Measurements from ENCODE around the gene ARMH1.

Gene ARMH1

GRCh38 chr1:44678626-44679025 is 4.1 kb downstream of the ARMH1 start:
- Histone ChIP-seq H3K4me1 (ENCODE audit: control insufficient read depth, insufficient read depth, low read length) (no peaks in the 10 kb centered on the region), H3K9me3 (ENCODE audit: control insufficient read depth, insufficient read depth, low read depth, low read length) (no peaks in the 10 kb centered on the region), H3K4me3 (ENCODE audit: low read depth, low read length) (no peak overlapping the region), H3K36me3 (ENCODE audit: control insufficient read depth in 2 of 2, insufficient read depth in 1 of 2, low read length in 2 of 2) (no peaks in the 10 kb centered on the region), H3K27ac (ENCODE audit: extremely low read depth, low read depth, low read length) (no peak overlapping the region)
- ChIA-PET CTCF (interaction anchor here (1.1 to 1.2 kb wide), 3 partner anchors 16 to 24 kb away, joined by 3 read pairs; no protein-coding TSS in a partner anchor), POLR2A (no interaction called here)
- TF ChIP-seq FEZF1 (tag by site-specific recombination; IDR thresholded peaks at IDR 0.05): no peak
- TF ChIP-seq ATF2 (tag by site-specific recombination; IDR thresholded peaks at IDR 0.05; ENCODE audit: low read depth): no peak
- no peak for TF ChIP-seq ZNF692 (tag by site-specific recombination; IDR thresholded peaks at IDR 0.05)
- no peak for TF ChIP-seq ZNF585B (tag by site-specific recombination; IDR thresholded peaks at IDR 0.05)
- no peak for TF ChIP-seq REPIN1 (tag by site-specific recombination; IDR thresholded peaks at IDR 0.05; ENCODE audit: low read depth)
- no peak for TF ChIP-seq ZSCAN30 (tag by site-specific recombination; IDR thresholded peaks at IDR 0.05)
- TF ChIP-seq ZNF248 (tag by site-specific recombination; IDR thresholded peaks at IDR 0.05): no peak
- no peak for TF ChIP-seq ZNF580 (tag by site-specific recombination; IDR thresholded peaks at IDR 0.05)
- TF ChIP-seq ZNF391 (tag by site-specific recombination; IDR thresholded peaks at IDR 0.05; ENCODE audit: borderline replicate concordance, low read depth): no peak
- no peak for TF ChIP-seq ZSCAN16 (tag by site-specific recombination; IDR thresholded peaks at IDR 0.05)
- no peak for TF ChIP-seq PRDM10 (tag by site-specific recombination; IDR thresholded peaks at IDR 0.05)
- no peak for TF ChIP-seq PATZ1 (tag by site-specific recombination; IDR thresholded peaks at IDR 0.05)
- TF ChIP-seq CTCF (tag by site-specific recombination; IDR thresholded peaks at IDR 0.05): no peak

GRCh38 chr1:44679468-44679867 is 5.0 kb downstream of the ARMH1 start:
- H3K36me3 ChIP-seq (ENCODE audit: control insufficient read depth in 2 of 2, insufficient read depth in 1 of 2, low read length in 2 of 2): no peaks in the 10 kb centered on the region
- TF ChIP-seq ZNF664 (tag by site-specific recombination; IDR thresholded peaks at IDR 0.05) (0 out of 2 replicates have a peak, but pooled peaks have one; percentile 12), ZNF449 (tag by site-specific recombination; IDR thresholded peaks at IDR 0.05) (no peak)
- POLR2A ChIA-PET: interaction anchor here (1.0 kb wide), 1 partner anchor 279 kb away, joined by 3 read pairs; no protein-coding TSS in a partner anchor
- no peaks in the 10 kb centered on the region for H3K4me1 ChIP-seq (ENCODE audit: control insufficient read depth, insufficient read depth, low read length)
- CTCF ChIA-PET: interaction anchor here (1.1 to 2.6 kb wide), 4 partner anchors 17 to 27 kb away, joined by 3 to 7 read pairs (median 3); no protein-coding TSS in a partner anchor
- no peak overlapping the region for H3K4me3 ChIP-seq (ENCODE audit: low read depth, low read length)
- H3K9me3 ChIP-seq (ENCODE audit: control insufficient read depth, insufficient read depth, low read depth, low read length): no peaks in the 10 kb centered on the region
- H3K27ac ChIP-seq (ENCODE audit: extremely low read depth, low read depth, low read length): no peak overlapping the region

Data from HEK293 (cell line).